ENCODE results near the gene EHMT1. TPM values are rescaled to one million over a fixed set of nuclear protein-coding genes. Genes with fewer than 3 reads are reported as not detected.

Gene EHMT1
- total RNA-seq, 4 donors from 2014 or later, result 77.1 to 149 (median 86.6) TPM

DNA sequence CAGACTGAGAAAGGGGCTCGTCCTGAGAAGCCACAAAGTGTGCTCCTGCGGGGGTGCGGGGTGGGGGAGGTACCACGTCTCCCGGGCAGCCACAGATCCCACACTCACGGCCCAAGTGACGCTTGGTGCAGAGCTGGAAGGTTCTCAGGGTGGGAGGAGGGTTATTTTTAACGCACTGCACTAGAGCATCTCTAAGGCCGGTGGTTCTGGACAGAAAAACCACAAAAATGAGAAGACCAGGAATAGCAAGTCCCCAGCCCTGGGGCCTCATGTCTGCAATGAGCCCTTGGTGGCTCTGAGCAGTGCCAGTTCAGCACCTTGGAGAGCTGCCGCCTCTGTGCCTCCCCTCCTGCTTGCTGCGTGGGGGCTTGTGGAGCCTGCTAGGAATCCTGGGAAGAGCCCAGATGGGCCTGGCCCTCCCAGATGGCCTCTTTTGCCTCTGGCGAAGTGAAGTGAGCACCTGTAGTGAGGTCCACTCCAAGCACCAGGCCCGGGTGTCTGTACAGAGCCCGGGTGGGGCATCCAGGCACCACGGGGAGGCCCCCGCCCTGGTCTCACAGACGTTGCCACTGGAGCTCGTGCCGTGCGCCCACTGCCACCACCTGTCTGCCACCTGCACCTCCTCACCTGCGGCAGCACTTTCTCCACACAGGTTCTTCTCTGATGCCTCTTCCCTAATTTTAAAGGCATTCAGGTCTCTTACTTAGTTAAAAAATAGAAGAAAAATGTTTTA, 209.9 kb downstream of the EHMT1 start:
- TF ChIP-seq POLR2AphosphoS5 (IDR thresholded peaks at IDR 0.05) (no peak), POLR2A (IDR thresholded peaks at IDR 0.05) (no peak), CTCF (IDR thresholded peaks at IDR 0.05) (no peak), EP300 (IDR thresholded peaks at IDR 0.05) (no peak)
- H3K4me1 ChIP-seq, result no peaks in the 10 kb centered on the region
- H3K4me3 ChIP-seq, result no peak overlapping the region
- H3K9me3 ChIP-seq, result no peaks in the 10 kb centered on the region
- no peak overlapping the region for H3K27ac ChIP-seq
- H3K36me3 ChIP-seq, result peaks cover 83% of the 10 kb centered on the region
- DNase-seq (ENCODE audit: low spot score in 2 of 2), result no peak
- H3K27me3 ChIP-seq, result no peaks in the 10 kb centered on the region
- 84% methylated on average over 17 of the region's 21 CpGs for WGBS

DNA sequence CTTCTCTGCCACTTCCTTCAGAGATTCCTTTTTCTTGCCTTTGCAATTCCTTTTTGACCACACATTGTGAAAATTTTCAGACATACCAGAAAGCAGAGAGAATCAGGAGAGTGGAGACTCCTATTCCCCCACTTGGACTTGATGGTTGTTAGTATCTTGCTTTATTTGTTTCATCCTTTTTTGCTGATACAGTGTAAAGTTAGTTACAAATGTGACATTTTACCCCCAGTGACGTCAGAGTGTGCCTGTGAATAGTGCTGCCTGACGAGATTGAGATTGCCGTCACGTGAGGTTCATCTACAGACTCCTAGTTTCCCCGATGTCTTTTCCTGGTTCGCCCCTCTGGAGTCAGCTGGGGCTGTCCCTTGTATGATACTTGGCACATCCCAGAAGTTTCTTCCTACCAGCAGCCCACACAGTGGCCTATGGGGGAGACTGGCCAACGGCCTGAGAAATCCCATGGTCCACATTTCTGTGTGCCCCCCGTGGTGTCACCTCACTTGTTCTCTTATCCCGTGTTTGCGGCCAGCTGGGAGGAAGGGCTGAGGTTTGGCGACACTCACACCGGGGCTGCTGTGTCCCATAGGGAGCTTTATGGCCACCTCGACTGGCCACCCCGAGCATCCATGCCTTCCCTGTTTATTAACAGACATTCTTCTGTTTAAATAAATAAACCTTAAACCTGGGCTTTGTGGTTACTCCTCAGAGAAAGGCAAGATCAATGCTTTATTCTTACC, 210.6 kb downstream of the EHMT1 start:
- no peaks in the 10 kb centered on the region for H3K27me3 ChIP-seq
- H3K9me3 ChIP-seq, result no peaks in the 10 kb centered on the region
- no peak for TF ChIP-seq EP300 (IDR thresholded peaks at IDR 0.05)
- no peak for TF ChIP-seq POLR2AphosphoS5 (IDR thresholded peaks at IDR 0.05)
- no peak for TF ChIP-seq POLR2A (IDR thresholded peaks at IDR 0.05)
- TF ChIP-seq CTCF (IDR thresholded peaks at IDR 0.05), result no peak
- H3K36me3 ChIP-seq, result peaks cover 85% of the 10 kb centered on the region
- H3K4me3 ChIP-seq, result no peak overlapping the region
- no peak overlapping the region for H3K27ac ChIP-seq
- no peak for DNase-seq (ENCODE audit: low spot score in 2 of 2)
- 93% methylated on average over 14 of the region's 14 CpGs for WGBS
- no peaks in the 10 kb centered on the region for H3K4me1 ChIP-seq

GRCh38 chr9:137832191-137832700, 213.4 kb downstream of the EHMT1 start:
- Histone ChIP-seq H3K4me1 (no peaks in the 10 kb centered on the region), H3K4me3 (no peak overlapping the region), H3K36me3 (peaks cover 86% of the 10 kb centered on the region), H3K27me3 (no peaks in the 10 kb centered on the region), H3K27ac (no peak overlapping the region), H3K9me3 (no peaks in the 10 kb centered on the region)
- WGBS, result 94% methylated on average over 20 of the region's 20 CpGs
- no peak for DNase-seq (ENCODE audit: low spot score in 2 of 2)
- TF ChIP-seq CTCF (IDR thresholded peaks at IDR 0.05) (no peak), EP300 (IDR thresholded peaks at IDR 0.05) (no peak), POLR2A (IDR thresholded peaks at IDR 0.05) (no peak), POLR2AphosphoS5 (IDR thresholded peaks at IDR 0.05) (no peak)

- TF ChIP-seq EP300 (IDR thresholded peaks at IDR 0.05) (no peak), POLR2A (IDR thresholded peaks at IDR 0.05) (no peak), POLR2AphosphoS5 (IDR thresholded peaks at IDR 0.05) (no peak), CTCF (IDR thresholded peaks at IDR 0.05) (no peak)
- 87% methylated on average over 23 of the region's 44 CpGs for WGBS
Observed at GRCh38 chr9:137832830-137833590, 214.2 kb downstream of the EHMT1 start.

More at GRCh38 chr9:137832830-137833590, 214.2 kb downstream of the EHMT1 start:
- no peak for DNase-seq (ENCODE audit: low spot score in 2 of 2)
- no peak overlapping the region for H3K4me3 ChIP-seq
- no peaks in the 10 kb centered on the region for H3K9me3 ChIP-seq
- H3K4me1 ChIP-seq, result no peaks in the 10 kb centered on the region
- no peaks in the 10 kb centered on the region for H3K27me3 ChIP-seq
- peaks cover 85% of the 10 kb centered on the region for H3K36me3 ChIP-seq
- H3K27ac ChIP-seq, result no peak overlapping the region
